ENCODE data around the gene ARGFX. TPM values are rescaled to one million over a fixed set of nuclear protein-coding genes. Genes with fewer than 3 reads are reported as not detected.

Gene ARGFX
- total RNA-seq, 2 experiments from 2014 or later, result not detected

DNA sequence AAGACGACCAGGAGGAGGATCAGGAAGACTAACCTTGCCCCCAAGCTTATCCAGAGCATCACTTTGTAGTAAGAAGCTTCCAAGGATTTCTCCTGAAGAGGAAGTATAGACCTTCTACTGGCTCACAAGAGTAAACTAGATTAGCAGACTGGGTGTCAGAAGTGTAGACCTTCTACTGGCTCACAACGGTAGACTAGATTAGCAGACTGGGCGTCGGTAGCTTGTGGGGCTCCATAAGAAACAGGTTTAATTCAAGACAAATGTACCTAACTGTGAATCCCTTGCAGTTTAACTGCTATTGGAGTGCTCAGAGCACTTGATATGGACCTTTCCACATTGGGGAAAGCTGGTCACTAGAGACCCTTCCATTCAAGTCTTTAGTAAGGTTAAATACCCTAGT is 38.4 kb downstream of the ARGFX start:
- CTCF ChIA-PET, result interaction anchor here (2.0 kb wide), 1 partner anchor 11 kb away, joined by 7 read pairs; no protein-coding TSS in a partner anchor
- no peaks in the 10 kb centered on the region for H3K36me3 Mint-ChIP-seq (ENCODE audit: low read depth)
- TF ChIP-seq, protein P1, sequence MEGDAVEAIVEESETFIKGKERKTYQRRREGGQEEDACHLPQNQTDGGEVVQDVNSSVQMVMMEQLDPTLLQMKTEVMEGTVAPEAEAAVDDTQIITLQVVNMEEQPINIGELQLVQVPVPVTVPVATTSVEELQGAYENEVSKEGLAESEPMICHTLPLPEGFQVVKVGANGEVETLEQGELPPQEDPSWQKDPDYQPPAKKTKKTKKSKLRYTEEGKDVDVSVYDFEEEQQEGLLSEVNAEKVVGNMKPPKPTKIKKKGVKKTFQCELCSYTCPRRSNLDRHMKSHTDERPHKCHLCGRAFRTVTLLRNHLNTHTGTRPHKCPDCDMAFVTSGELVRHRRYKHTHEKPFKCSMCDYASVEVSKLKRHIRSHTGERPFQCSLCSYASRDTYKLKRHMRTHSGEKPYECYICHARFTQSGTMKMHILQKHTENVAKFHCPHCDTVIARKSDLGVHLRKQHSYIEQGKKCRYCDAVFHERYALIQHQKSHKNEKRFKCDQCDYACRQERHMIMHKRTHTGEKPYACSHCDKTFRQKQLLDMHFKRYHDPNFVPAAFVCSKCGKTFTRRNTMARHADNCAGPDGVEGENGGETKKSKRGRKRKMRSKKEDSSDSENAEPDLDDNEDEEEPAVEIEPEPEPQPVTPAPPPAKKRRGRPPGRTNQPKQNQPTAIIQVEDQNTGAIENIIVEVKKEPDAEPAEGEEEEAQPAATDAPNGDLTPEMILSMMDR (IDR thresholded peaks at IDR 0.05), result no peak
- no peaks in the 10 kb centered on the region for H3K9me3 Mint-ChIP-seq
- no peaks in the 10 kb centered on the region for H3K4me1 Mint-ChIP-seq (ENCODE audit: low read depth)
- DNase-seq (no peak), ATAC-seq (no peak)
- POLR2A ChIA-PET, result no interaction called here
- intact Hi-C loops (cut with micrococcal nuclease), result no loop called here
- H3K27ac Mint-ChIP-seq, result no peak overlapping the region
- H3K27me3 Mint-ChIP-seq, result no peaks in the 10 kb centered on the region
- no peak overlapping the region for H3K4me3 Mint-ChIP-seq

Other genes with a start within 250 kb of the ARGFX start
- gene POLQ, start 22.0 kb upstream of the ARGFX start, total RNA-seq, result 10 to 100 TPM; 22.0 to 23.6 TPM
- not detected for gene FBXO40, start 25.4 kb downstream of the ARGFX start, total RNA-seq
- 100 to 1,000 TPM; 196 to 199 TPM for gene HCLS1, start 93.0 kb downstream of the ARGFX start, total RNA-seq
- gene GOLGB1, start 181.8 kb downstream of the ARGFX start, total RNA-seq, result 10 to 100 TPM; 15.0 to 16.4 TPM

Data from activated CD8-positive, alpha-beta T cell treated with anti-CD3 and anti-CD28 coated beads for 36 hours (primary cell).